ENCODE measurements around the gene SCN8A. TPM values are rescaled to one million over a fixed set of nuclear protein-coding genes. Genes with fewer than 3 reads are reported as not detected.
"Not testable (repeated sequence)": the region's sequence is repeated elsewhere in the genome, so short reads cannot be mapped to it uniquely, and the experiment has no call there.

SCN8A gene
- total RNA-seq: 1 to 10 TPM in 1 of 2 experiments, under 1 TPM in 1; 0.69 to 1.0 TPM

- Mint-ChIP-seq H3K27me3 (peaks cover 47% of the 10 kb centered on the region), H3K27ac (peak within 1 kb of the TSS; percentile 63), H3K4me3 (peak within 1 kb of the TSS; percentile 76), H3K4me1 (peaks cover 16% of the 10 kb centered on the region), H3K9me3 (ENCODE audit: low read depth) (no peaks in the 10 kb centered on the region), H3K36me3 (ENCODE audit: low read depth) (peaks cover 1% of the 10 kb centered on the region)
- POLR2A ChIA-PET: interaction anchor here (0.6 kb wide), 1 partner anchor 964 kb away, joined by 7 read pairs; no protein-coding TSS in a partner anchor
- DNase-seq (peak; percentile 70), ATAC-seq (peak; percentile 69)
- intact Hi-C loops (cut with DNase I, micrococcal nuclease): loop anchor here (2.0 to 10.0 kb wide), 5 partner anchors 170 to 360 kb away; partner anchors contain the start of gene ACVR1B (in 1 of the 2)
- CTCF ChIA-PET: no interaction called here
Measured at GRCh38 chr12:51591016-51591901, at the start of gene SCN8A. Gene SCN8A (plus strand): TSS chr12:51591233. CDS start chr12:51662818, 71,585 bp downstream.

GRCh38 chr12:51546097-51546496 is 44.9 kb upstream of the SCN8A start:
- Mint-ChIP-seq H3K36me3 (ENCODE audit: low read depth) (no peaks in the 10 kb centered on the region), H3K4me1 (no peaks in the 10 kb centered on the region), H3K4me3 (no peak overlapping the region), H3K27ac (no peak overlapping the region), H3K9me3 (ENCODE audit: low read depth) (no peaks in the 10 kb centered on the region), H3K27me3 (peaks cover 18% of the 10 kb centered on the region)
- ChIA-PET POLR2A (no interaction called here), CTCF (interaction anchor here (1.0 kb wide), 2 partner anchors 14 to 177 kb away, joined by 3 read pairs; no protein-coding TSS in a partner anchor)
- ATAC-seq: no peak
- DNase-seq: no peak
- intact Hi-C loops (cut with DNase I, micrococcal nuclease): no loop called here

GRCh38 chr12:51547606-51548005 is 43.4 kb upstream of the SCN8A start:
- intact Hi-C loops (cut with DNase I, micrococcal nuclease): no loop called here
- H3K36me3 Mint-ChIP-seq (ENCODE audit: low read depth): no peaks in the 10 kb centered on the region
- H3K27me3 Mint-ChIP-seq: peaks cover 17% of the 10 kb centered on the region
- no peaks in the 10 kb centered on the region for H3K4me1 Mint-ChIP-seq
- DNase-seq (no peak), ATAC-seq (no peak)
- H3K27ac Mint-ChIP-seq: no peak overlapping the region
- ChIA-PET CTCF (interaction anchor here (0.8 to 1.3 kb wide), 2 partner anchors 123 to 909 kb away, joined by 3 to 4 read pairs; partner anchors contain the start of gene SLC4A8), POLR2A (no interaction called here)
- no peaks in the 10 kb centered on the region for H3K9me3 Mint-ChIP-seq (ENCODE audit: low read depth)
- no peak overlapping the region for H3K4me3 Mint-ChIP-seq

GRCh38 chr12:51548241-51548640 is 42.8 kb upstream of the SCN8A start:
- ATAC-seq (no peak), DNase-seq (no peak)
- ChIA-PET POLR2A (no interaction called here), CTCF (interaction anchor here (1.2 to 1.3 kb wide), 2 partner anchors 9 to 124 kb away, joined by 4 to 5 read pairs; partner anchors contain the start of gene SLC4A8)
- Mint-ChIP-seq H3K36me3 (ENCODE audit: low read depth) (no peaks in the 10 kb centered on the region), H3K9me3 (ENCODE audit: low read depth) (no peaks in the 10 kb centered on the region), H3K27me3 (peaks cover 20% of the 10 kb centered on the region), H3K4me1 (no peaks in the 10 kb centered on the region), H3K4me3 (no peak overlapping the region), H3K27ac (no peak overlapping the region)
- intact Hi-C loops (cut with DNase I, micrococcal nuclease): no loop called here

- Mint-ChIP-seq H3K27me3 (peaks cover 16% of the 10 kb centered on the region), H3K27ac (no peak overlapping the region), H3K9me3 (ENCODE audit: low read depth) (no peaks in the 10 kb centered on the region), H3K4me1 (no peaks in the 10 kb centered on the region), H3K4me3 (no peak overlapping the region), H3K36me3 (ENCODE audit: low read depth) (no peaks in the 10 kb centered on the region)
- CTCF ChIA-PET: interaction anchor here (0.6 to 2.6 kb wide), 3 partner anchors 8 to 26 kb away, joined by 3 to 7 read pairs (median 5); no protein-coding TSS in a partner anchor
- DNase-seq (no peak), ATAC-seq (no peak)
- intact Hi-C loops (cut with DNase I, micrococcal nuclease): no loop called here
- POLR2A ChIA-PET: no interaction called here
Measured at GRCh38 chr12:51549637-51550036, 41.4 kb upstream of the SCN8A start.

- H3K4me1 Mint-ChIP-seq; POLR2A ChIA-PET; CTCF ChIA-PET; DNase-seq; ATAC-seq; H3K9me3 Mint-ChIP-seq (ENCODE audit: low read depth); intact Hi-C loops (cut with DNase I, micrococcal nuclease); H3K27me3 Mint-ChIP-seq; H3K36me3 Mint-ChIP-seq (ENCODE audit: low read depth); H3K27ac Mint-ChIP-seq; H3K4me3 Mint-ChIP-seq: not testable (repeated sequence)
Measured at GRCh38 chr12:51568271-51569032, 22.6 kb upstream of the SCN8A start.

GRCh38 chr12:51579321-51579850 is 11.6 kb upstream of the SCN8A start:
- H3K4me3 Mint-ChIP-seq: no peak overlapping the region
- H3K27me3 Mint-ChIP-seq: peaks cover 13% of the 10 kb centered on the region
- intact Hi-C loops (cut with DNase I, micrococcal nuclease): no loop called here
- H3K9me3 Mint-ChIP-seq (ENCODE audit: low read depth): peaks cover 2% of the 10 kb centered on the region
- ChIA-PET CTCF (no interaction called here), POLR2A (no interaction called here)
- H3K4me1 Mint-ChIP-seq: no peaks in the 10 kb centered on the region
- DNase-seq (no peak), ATAC-seq (no peak)
- H3K36me3 Mint-ChIP-seq (ENCODE audit: low read depth): no peaks in the 10 kb centered on the region
- H3K27ac Mint-ChIP-seq: no peak overlapping the region

- DNase-seq: no peak
- Mint-ChIP-seq H3K4me3 (no peak overlapping the region), H3K36me3 (ENCODE audit: low read depth) (peaks cover 1% of the 10 kb centered on the region), H3K27ac (no peak overlapping the region), H3K4me1 (peaks cover 16% of the 10 kb centered on the region), H3K9me3 (ENCODE audit: low read depth) (no peaks in the 10 kb centered on the region), H3K27me3 (peaks cover 56% of the 10 kb centered on the region)
- no peak for ATAC-seq
- POLR2A ChIA-PET: no interaction called here
- intact Hi-C loops (cut with DNase I, micrococcal nuclease): no loop called here
- CTCF ChIA-PET: no interaction called here
Measured at GRCh38 chr12:51589060-51589459, 2.0 kb upstream of the SCN8A start.

GRCh38 chr12:51589557-51590176 is 1.4 kb upstream of the SCN8A start:
- no peak for DNase-seq
- H3K36me3 Mint-ChIP-seq (ENCODE audit: low read depth): peaks cover 1% of the 10 kb centered on the region
- CTCF ChIA-PET: interaction anchor here (0.5 to 0.8 kb wide), 2 partner anchors 39 to 231 kb away, joined by 3 read pairs; no protein-coding TSS in a partner anchor
- no peaks in the 10 kb centered on the region for H3K9me3 Mint-ChIP-seq (ENCODE audit: low read depth)
- peaks cover 16% of the 10 kb centered on the region for H3K4me1 Mint-ChIP-seq
- POLR2A ChIA-PET: no interaction called here
- ATAC-seq: no peak
- peaks cover 53% of the 10 kb centered on the region for H3K27me3 Mint-ChIP-seq
- no peak overlapping the region for H3K27ac Mint-ChIP-seq
- intact Hi-C loops (cut with DNase I, micrococcal nuclease): loop anchor here (1.0 to 10.0 kb wide), 7 partner anchors 165 to 361 kb away; partner anchors contain the start of genes ACVR1B (in 1 of the 2) and SLC4A8 (in 1 of the 2)
- peak overlapping the region; percentile 76 for H3K4me3 Mint-ChIP-seq

GRCh38 chr12:51590347-51591015 is 552 bp upstream of the SCN8A start:
- Mint-ChIP-seq H3K27me3 (peaks cover 47% of the 10 kb centered on the region), H3K9me3 (ENCODE audit: low read depth) (no peaks in the 10 kb centered on the region)

More at GRCh38 chr12:51590347-51591015, 552 bp upstream of the SCN8A start:
- Mint-ChIP-seq H3K36me3 (ENCODE audit: low read depth) (peaks cover 1% of the 10 kb centered on the region), H3K27ac (peak overlapping the region; percentile 63), H3K4me3 (peak overlapping the region; percentile 76), H3K4me1 (peaks cover 16% of the 10 kb centered on the region)
- intact Hi-C loops (cut with DNase I, micrococcal nuclease): loop anchor here (1.0 to 10.0 kb wide), 7 partner anchors 166 to 360 kb away; partner anchors contain the start of genes ACVR1B (in 1 of the 2) and SLC4A8 (in 1 of the 2)
- CTCF ChIA-PET: interaction anchor here (0.5 to 0.8 kb wide), 5 partner anchors 39 to 230 kb away, joined by 3 to 5 read pairs (median 3); no protein-coding TSS in a partner anchor
- ATAC-seq (peak; percentile 89), DNase-seq (peak; percentile 88)
- POLR2A ChIA-PET: no interaction called here
